ENCODE data around the gene CCDC195. TPM values are rescaled to one million over a fixed set of nuclear protein-coding genes. Genes with fewer than 3 reads are reported as not detected.

Gene CCDC195, protein sequence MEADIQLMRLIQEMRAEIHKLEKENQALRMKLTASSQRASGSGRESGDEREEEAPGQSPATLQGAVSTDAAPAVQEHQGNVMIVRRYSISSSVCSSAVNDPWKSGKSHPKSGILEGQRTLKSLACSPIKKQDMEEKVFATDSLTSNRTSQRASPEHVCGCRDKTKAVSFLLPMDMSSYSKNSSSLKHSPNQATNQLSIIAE
- total RNA-seq (2021; fragmentation: NEBNext Ultra II Directional; extraction: Animal tissue kit (Norgen Biotek cat#: 25700)): not detected
- long read RNA-seq: 0 reads

DNA sequence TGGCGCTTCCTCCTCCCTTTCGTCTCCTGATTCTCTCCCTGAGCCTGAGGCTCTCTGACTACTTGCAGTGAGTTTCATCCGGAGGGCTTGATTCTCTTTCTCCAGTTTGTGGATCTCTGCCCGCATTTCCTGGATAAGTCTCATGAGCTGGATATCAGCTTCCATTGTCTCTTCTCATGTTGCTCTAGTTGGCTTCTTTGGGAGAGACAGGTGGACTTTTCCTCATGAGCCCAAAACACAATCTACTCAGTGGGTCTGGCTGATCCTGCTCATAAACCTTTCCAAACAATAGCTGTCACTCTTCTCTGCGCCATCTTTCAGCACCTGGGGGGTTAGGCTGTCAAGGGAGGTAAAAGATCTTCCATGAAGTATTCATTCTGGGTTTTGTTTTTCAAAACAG is at the start of gene CCDC195:
Gene CCDC195 (minus strand): TSS at position 165 of the 400 bp plus-strand sequence. CDS start 0 bp downstream, at position 165.
- Mint-ChIP-seq H3K9me3 (no peaks in the 10 kb centered on the region), H3K36me3 (ENCODE audit: low read depth) (no peaks in the 10 kb centered on the region), H3K4me3 (no peak within 1 kb of the TSS), H3K27me3 (ENCODE audit: insufficient read depth) (peaks cover 8% of the 10 kb centered on the region), H3K4me1 (ENCODE audit: low read depth) (peaks cover 8% of the 10 kb centered on the region; the same call in 1 of the 2 replicates), H3K27ac (no peak within 1 kb of the TSS)
- DNase-seq: no peak
- TF ChIP-seq, protein P1, sequence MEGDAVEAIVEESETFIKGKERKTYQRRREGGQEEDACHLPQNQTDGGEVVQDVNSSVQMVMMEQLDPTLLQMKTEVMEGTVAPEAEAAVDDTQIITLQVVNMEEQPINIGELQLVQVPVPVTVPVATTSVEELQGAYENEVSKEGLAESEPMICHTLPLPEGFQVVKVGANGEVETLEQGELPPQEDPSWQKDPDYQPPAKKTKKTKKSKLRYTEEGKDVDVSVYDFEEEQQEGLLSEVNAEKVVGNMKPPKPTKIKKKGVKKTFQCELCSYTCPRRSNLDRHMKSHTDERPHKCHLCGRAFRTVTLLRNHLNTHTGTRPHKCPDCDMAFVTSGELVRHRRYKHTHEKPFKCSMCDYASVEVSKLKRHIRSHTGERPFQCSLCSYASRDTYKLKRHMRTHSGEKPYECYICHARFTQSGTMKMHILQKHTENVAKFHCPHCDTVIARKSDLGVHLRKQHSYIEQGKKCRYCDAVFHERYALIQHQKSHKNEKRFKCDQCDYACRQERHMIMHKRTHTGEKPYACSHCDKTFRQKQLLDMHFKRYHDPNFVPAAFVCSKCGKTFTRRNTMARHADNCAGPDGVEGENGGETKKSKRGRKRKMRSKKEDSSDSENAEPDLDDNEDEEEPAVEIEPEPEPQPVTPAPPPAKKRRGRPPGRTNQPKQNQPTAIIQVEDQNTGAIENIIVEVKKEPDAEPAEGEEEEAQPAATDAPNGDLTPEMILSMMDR (IDR thresholded peaks at IDR 0.05): no peak

DNA sequence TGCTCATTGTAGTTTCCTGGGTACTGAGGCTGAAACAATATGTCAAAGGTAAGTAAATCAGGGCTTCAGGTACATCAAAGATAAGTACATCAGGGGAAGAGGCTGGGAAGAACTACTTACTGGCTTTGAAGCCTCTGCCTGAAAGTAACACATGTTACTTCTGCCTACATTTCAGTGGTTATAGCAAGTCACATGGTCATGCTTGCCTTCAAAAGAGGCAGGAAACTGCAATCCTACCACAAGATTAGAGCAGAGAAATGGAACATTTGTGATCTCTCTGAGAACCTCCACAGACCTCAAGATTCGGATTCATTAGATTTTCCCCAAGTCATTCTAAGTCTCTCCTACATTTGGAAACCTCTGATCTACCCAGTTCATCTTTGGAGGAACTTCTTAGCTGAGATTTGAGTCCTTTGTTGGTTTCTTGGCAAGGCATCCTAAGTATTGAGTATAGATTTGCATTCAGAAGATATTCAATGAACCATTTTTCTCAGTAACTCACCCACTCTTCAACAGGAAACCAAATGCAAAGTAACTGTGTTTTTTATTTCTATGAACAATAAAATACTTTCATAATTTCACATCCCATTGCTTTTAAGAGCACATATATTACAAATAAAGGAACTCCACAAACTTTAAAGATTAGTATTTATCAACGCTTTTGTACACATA is 48.5 kb upstream of the CCDC195 start:
- H3K27ac Mint-ChIP-seq: no peak overlapping the region
- peaks cover 6% of the 10 kb centered on the region; the same call in 1 of the 2 replicates for H3K9me3 Mint-ChIP-seq
- DNase-seq: no peak
- H3K36me3 Mint-ChIP-seq (ENCODE audit: low read depth): peaks cover 90% of the 10 kb centered on the region
- no peaks in the 10 kb centered on the region for H3K4me1 Mint-ChIP-seq (ENCODE audit: low read depth)
- H3K4me3 Mint-ChIP-seq: no peak overlapping the region
- TF ChIP-seq, protein P1 (IDR thresholded peaks at IDR 0.05): no peak
- peaks cover 3% of the 10 kb centered on the region for H3K27me3 Mint-ChIP-seq (ENCODE audit: insufficient read depth)

DNA sequence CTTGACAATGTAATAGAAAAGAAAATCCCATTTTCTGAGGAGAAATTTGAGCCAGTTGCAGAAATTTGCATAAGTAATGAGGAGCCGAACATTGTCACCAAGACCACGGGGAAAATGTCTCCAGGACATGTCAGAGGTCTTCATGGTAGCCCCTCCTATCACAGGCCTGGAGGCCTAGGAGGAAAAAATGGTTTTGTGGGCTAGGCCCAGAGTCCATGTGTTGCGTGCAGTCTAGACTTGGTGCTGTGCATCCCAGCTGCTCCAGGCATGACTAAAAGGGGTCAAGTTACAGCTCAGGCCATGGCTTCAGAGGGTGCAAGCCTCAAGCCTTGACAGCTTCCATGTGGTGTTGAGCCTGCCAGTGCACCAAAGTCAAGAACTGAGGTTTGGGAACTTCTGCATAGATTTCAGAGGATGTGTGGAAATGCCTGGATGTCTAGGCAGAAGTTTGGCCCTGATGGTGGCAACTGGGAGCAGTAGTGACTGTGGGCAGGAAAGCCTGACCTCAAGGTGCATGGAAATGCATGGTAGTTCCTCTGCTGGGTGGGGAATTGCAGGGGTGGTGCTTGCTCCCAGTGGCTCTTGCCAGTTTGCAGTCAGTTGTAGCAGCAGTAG is 41.9 kb upstream of the CCDC195 start:
- peaks cover 37% of the 10 kb centered on the region for H3K9me3 Mint-ChIP-seq
- H3K27me3 Mint-ChIP-seq (ENCODE audit: insufficient read depth): peaks cover 12% of the 10 kb centered on the region
- DNase-seq: no peak
- peaks cover 64% of the 10 kb centered on the region for H3K36me3 Mint-ChIP-seq (ENCODE audit: low read depth)
- no peak overlapping the region; the same call in 1 of the 2 replicates for H3K4me3 Mint-ChIP-seq
- TF ChIP-seq, protein P1 (IDR thresholded peaks at IDR 0.05): no peak
- no peak overlapping the region for H3K27ac Mint-ChIP-seq
- no peaks in the 10 kb centered on the region for H3K4me1 Mint-ChIP-seq (ENCODE audit: low read depth)

DNA sequence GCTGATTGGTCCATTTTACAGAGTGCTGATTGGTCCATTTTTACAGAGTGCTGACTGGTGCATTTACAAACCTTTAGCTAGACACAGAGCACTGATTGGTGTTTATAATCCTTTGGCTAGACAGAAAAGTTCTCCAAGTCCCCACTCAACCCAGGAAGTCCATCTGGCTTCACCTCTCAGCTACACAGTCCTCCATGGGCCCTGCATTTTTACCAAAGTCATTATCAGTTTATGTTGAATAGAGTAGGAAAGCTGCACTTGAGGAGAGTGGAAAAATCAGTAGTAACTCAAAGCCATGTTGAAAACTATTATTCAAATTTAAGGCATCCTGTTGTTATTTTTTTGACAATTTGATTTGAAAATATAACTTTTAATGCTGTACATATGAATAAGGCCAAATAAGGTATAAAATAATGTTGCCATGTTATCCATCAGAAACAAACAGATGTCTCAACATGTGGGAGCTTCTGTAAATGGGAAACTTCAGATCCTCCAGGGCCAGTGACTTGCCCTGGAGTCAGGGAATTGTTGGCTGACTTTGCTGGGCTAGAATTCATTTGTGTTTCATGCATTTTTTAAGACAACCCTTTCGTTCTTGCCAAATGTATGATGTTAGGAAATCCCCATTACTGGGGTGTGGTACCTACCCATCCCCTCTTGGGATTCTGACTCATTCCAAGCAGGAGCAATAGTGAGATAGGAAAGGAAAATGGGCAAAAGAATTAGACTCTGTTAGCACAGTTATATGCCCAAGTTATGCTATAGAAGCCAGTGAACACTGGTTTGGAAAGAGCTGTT is 37.8 kb upstream of the CCDC195 start:
- DNase-seq: no peak
- peaks cover 7% of the 10 kb centered on the region; the same call in 1 of the 2 replicates for H3K27me3 Mint-ChIP-seq (ENCODE audit: insufficient read depth)

More for the DNA sequence above, 37.8 kb upstream of the CCDC195 start:
- peaks cover 25% of the 10 kb centered on the region for H3K36me3 Mint-ChIP-seq (ENCODE audit: low read depth)
- H3K9me3 Mint-ChIP-seq: peaks cover 23% of the 10 kb centered on the region
- H3K4me3 Mint-ChIP-seq: no peak overlapping the region
- H3K27ac Mint-ChIP-seq: no peak overlapping the region
- H3K4me1 Mint-ChIP-seq (ENCODE audit: low read depth): no peaks in the 10 kb centered on the region
- TF ChIP-seq, protein P1 (IDR thresholded peaks at IDR 0.05): no peak
